Measurements from ENCODE around the gene RARRES1.

GRCh38 chr3:158717576-158717975, 14.7 kb downstream of the RARRES1 start:
- TF ChIP-seq CTCF (conservative IDR thresholded peaks at IDR 0.05) = no peak
- no peak for TF ChIP-seq EZH2 (IDR thresholded peaks at IDR 0.05; ENCODE audit: low read depth)
